Endothelial cell of hepatic sinusoid (primary cell): ENCODE measurements around the gene AP2S1.
"Not testable (repeated sequence)": the region's sequence is repeated elsewhere in the genome, so short reads cannot be mapped to it uniquely, and the experiment has no call there.

Experiments
- in situ Hi-C: cut with HindIII; loops from 2 replicates; pipeline ENCODE4 v1.10.0; 2017; ENCODE audit warnings: low sequenced_read_pairs

Gene AP2S1

GRCh38 chr19:46812977-46813838, 37.4 kb downstream of the AP2S1 start:
- in situ Hi-C loops, result loop anchor here (5.0 kb wide), 1 partner anchor 76 kb away; no protein-coding TSS in a partner anchor

DNA sequence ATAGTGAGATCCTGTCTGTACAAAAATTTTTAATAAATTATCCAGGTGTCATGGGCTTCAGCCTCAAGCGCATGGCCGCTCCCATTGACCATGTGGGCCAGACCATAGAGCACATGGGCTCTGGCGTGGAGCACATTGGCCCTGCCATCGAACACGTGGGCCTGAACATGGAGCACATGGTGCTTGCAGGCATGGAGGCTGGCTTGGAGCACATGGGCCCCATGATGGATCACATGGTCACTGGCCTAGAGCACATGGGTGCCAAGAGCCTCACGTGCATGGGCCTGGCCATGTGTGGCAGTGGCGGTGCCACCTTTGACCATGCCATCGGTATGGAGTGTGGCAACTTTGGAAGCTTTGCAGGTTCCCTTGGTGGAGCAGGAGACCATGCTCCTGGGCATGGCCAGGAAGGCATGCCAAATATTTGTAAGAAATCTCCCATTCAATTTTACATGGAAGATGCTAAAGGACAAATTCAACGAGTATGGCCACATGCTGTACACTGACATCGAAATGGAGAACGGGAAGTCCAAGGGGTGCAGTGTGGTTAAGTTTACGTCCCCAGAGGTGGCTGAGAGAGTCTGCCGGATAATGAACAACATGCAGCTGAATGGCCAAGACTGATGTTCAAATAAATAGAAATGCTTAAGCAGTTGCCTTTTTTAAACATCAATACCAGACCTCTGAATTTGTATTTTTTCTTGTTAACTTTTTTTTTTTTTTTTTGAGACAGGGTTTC, 40.9 kb downstream of the AP2S1 start:
- in situ Hi-C loops, result loop anchor here (5.0 kb wide), 2 partner anchors 38 to 72 kb away; no protein-coding TSS in a partner anchor

GRCh38 chr19:46806656-46807055, 44.0 kb downstream of the AP2S1 start:
- in situ Hi-C loops, result loop anchor here (5.0 kb wide), 1 partner anchor 41 kb away; no protein-coding TSS in a partner anchor

DNA sequence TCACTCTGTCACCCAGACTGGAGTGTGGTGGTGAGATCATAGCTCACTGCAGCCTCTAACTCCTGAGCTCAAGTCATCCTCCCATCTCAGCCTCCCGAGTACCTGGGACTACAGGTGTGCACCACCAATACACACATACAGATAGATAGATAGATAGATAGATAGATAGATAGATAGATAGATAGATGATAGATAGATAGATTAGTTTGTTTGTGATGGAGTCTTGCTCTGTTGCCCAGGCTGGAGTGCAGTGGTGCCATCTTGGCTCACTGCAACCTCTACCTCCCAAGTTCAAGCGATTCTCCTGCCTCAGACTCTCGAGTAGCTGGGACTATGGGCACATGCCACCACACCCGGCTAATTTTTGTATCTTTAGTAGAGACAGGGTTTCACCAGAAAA, 46.2 kb downstream of the AP2S1 start:
- in situ Hi-C loops, result not testable (repeated sequence)

- in situ Hi-C loops, result no loop called here
These were observed 47.1 kb downstream of the AP2S1 start for GRCh38 chr19:46803555-46803954.

DNA sequence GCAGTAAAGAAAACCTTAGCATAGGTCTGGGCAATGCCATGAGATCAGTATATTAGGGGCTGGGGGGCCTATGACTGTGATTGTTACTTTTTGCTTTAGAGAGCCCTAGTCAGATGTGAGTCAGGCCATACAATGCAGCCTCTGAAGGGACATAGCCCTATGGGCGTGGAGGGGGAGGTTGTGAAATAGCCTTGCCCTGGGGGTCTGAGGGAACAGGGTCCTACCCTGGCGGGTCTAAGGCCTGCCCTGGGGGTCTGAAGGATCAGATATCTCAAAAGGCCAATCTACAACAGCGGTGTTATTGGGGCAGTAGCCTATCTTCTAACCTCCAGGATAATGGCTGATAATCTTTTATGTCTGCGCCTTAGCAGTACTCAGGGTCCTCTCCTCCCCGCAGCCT, 48.5 kb downstream of the AP2S1 start:
- in situ Hi-C loops, result no loop called here

- in situ Hi-C loops, result no loop called here
These were observed 51.9 kb downstream of the AP2S1 start for GRCh38 chr19:46798713-46799112.

- in situ Hi-C loops, result no loop called here
These were observed 52.8 kb downstream of the AP2S1 start for GRCh38 chr19:46797881-46798280.

GRCh38 chr19:46791944-46792343, 58.7 kb downstream of the AP2S1 start:
- in situ Hi-C loops, result no loop called here

DNA sequence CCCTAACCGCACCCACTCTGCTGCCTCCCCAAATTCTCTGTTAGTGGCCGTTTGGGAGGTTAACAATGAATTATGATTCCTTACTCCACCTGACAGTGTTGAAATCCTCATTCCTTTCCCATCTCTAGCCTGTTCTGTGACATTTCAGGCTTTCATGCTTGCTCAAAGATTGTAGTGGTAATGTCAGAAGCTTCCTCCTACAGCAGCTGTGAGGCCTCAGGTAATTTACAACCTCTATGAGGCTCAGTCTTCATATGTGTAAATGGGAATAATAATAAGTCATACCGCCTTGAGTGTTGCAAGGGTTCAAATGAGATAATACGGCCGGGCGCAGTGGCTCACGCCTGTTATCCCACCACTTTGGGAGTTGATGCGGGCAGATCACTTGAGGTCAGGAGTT, 61.3 kb downstream of the AP2S1 start:
- in situ Hi-C loops, result loop anchor here (5.0 kb wide), 1 partner anchor 33 kb away; no protein-coding TSS in a partner anchor

- in situ Hi-C loops, result loop anchor here (5.0 kb wide), 1 partner anchor 33 kb away; no protein-coding TSS in a partner anchor
These were observed 61.7 kb downstream of the AP2S1 start for GRCh38 chr19:46788968-46789338.

- in situ Hi-C loops, result loop anchor here (5.0 kb wide), 1 partner anchor 34 kb away; no protein-coding TSS in a partner anchor
These were observed 62.2 kb downstream of the AP2S1 start, which contains the start of gene SLC1A5 for GRCh38 chr19:46788262-46788967. TSS of gene SLC1A5 (minus strand) at chr19:46788594. CDS start at chr19:46787965, 629 bp downstream.
